Activated CD8-positive, alpha-beta T cell treated with anti-CD3 and anti-CD28 coated beads for 36 hours (primary cell): ENCODE measurements around the gene VSTM1. TPM values are rescaled to one million over a fixed set of nuclear protein-coding genes. Genes with fewer than 3 reads are reported as not detected.

Source experiments
- ATAC-seq: fragments of 200-7000 bp; cut with Tn5 transposase; one replicate; pipeline ENCODE4 v1.10.0; 2021; ENCODE audit warnings: mild to moderate bottlenecking, moderate library complexity
- CTCF ChIA-PET: fragments of 350-600 bp; sonication (Branson Sonifier 250); formaldehyde crosslinking; loops from one replicate; lab custom pipeline; 2021; ENCODE audit warnings: antibody characterized with exemption; lab: Charles Lee
- POLR2A ChIA-PET: fragments of 350-600 bp; sonication (Branson Sonifier 250); formaldehyde crosslinking; loops from one replicate; lab custom pipeline; 2021; ENCODE audit warnings: antibody characterized with exemption; lab: Charles Lee
- DNase-seq: peaks from one replicate; pipeline ENCODE4 v3.0.0-alpha.2; 2020
- H3K27ac Mint-ChIP-seq: one replicate; pipeline ENCODE4 v1.8.0; 2021; ENCODE audit warnings: mild to moderate bottlenecking, mixed read lengths
- H3K27me3 Mint-ChIP-seq: one replicate; pipeline ENCODE4 v1.8.0; 2021; ENCODE audit warnings: mixed read lengths
- H3K36me3 Mint-ChIP-seq: one replicate; pipeline ENCODE4 v1.8.0; 2021; ENCODE audit warnings: low read depth, mixed read lengths
- H3K4me1 Mint-ChIP-seq: one replicate; pipeline ENCODE4 v1.8.0; 2021; ENCODE audit warnings: low read depth, mixed read lengths
- H3K4me3 Mint-ChIP-seq: one replicate; pipeline ENCODE4 v1.8.0; 2021; ENCODE audit warnings: mild to moderate bottlenecking, moderate library complexity, mixed read lengths
- H3K9me3 Mint-ChIP-seq: one replicate; pipeline ENCODE4 v1.8.0; 2021; ENCODE audit warnings: mixed read lengths
- intact Hi-C: fragments of 100-400 bp; cut with micrococcal nuclease; formaldehyde crosslinking; loops from one replicate; pipeline ENCODE4 v1.10.0; 2022
- total RNA-seq, 2 experiments: library from RNA; stranded (reverse); gene quantifications; one replicate each; pipeline ENCODE4 v1.2.3, GENCODE V29; 2021
- TF ChIP-seq, protein P1 (sequence below): fragments of 200-600 bp; IDR thresholded peaks from one replicate; pipeline ENCODE4 v1.8.0; 2022; ENCODE audit warnings: antibody characterized with exemption, mild to moderate bottlenecking

Gene VSTM1, protein sequence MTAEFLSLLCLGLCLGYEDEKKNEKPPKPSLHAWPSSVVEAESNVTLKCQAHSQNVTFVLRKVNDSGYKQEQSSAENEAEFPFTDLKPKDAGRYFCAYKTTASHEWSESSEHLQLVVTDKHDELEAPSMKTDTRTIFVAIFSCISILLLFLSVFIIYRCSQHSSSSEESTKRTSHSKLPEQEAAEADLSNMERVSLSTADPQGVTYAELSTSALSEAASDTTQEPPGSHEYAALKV
- total RNA-seq: not detected

DNA sequence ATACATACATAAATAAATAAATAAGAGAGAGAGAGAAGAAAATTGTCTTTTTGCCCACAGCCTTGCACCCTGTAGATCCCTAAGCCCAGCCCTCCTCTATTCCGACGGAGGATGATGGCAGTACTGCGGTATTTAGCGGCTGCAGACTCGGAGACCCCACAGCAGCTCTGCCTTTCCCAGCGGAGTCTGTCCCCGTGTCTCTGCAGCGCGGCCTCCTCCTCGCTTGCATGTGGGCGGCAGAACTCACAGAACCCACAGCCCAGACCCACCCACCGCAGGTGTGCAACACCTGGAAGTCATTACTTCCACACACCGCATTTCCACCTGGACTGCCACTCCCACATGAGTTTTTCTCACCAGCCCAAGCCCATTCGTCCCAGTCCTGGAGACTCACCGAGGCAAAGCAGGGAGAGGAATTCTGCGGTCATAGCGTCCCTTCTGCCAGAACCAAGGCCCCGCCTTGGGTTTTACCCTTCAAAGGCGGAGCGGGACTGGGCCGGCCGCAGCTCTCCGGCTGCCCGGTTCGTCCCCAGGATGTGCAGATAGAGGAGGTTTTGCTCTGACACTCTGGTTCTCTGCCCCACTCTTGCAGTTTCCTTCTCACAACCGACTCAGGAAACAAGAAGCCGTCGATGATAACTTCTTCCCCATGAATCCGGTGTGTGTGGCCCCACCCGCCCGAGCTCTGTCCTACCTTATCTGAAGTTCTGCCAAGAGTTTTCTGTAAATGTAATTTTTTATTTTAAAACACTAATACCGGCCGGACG, at the start of gene VSTM1:
Gene VSTM1, minus strand, starts transcription at position 548 of the 767 bp plus-strand sequence. Its CDS starts 120 bp downstream, at position 428.
- H3K9me3 Mint-ChIP-seq: no peaks in the 10 kb centered on the region
- TF ChIP-seq, protein P1, sequence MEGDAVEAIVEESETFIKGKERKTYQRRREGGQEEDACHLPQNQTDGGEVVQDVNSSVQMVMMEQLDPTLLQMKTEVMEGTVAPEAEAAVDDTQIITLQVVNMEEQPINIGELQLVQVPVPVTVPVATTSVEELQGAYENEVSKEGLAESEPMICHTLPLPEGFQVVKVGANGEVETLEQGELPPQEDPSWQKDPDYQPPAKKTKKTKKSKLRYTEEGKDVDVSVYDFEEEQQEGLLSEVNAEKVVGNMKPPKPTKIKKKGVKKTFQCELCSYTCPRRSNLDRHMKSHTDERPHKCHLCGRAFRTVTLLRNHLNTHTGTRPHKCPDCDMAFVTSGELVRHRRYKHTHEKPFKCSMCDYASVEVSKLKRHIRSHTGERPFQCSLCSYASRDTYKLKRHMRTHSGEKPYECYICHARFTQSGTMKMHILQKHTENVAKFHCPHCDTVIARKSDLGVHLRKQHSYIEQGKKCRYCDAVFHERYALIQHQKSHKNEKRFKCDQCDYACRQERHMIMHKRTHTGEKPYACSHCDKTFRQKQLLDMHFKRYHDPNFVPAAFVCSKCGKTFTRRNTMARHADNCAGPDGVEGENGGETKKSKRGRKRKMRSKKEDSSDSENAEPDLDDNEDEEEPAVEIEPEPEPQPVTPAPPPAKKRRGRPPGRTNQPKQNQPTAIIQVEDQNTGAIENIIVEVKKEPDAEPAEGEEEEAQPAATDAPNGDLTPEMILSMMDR: no peak
- no peaks in the 10 kb centered on the region for H3K4me1 Mint-ChIP-seq
- CTCF ChIA-PET: no interaction called here
- DNase-seq (no peak), ATAC-seq (no peak)
- peaks cover 14% of the 10 kb centered on the region for H3K27me3 Mint-ChIP-seq
- H3K4me3 Mint-ChIP-seq: no peak within 1 kb of the TSS
- POLR2A ChIA-PET: no interaction called here
- intact Hi-C loops: no loop called here
- no peak within 1 kb of the TSS for H3K27ac Mint-ChIP-seq
- H3K36me3 Mint-ChIP-seq: no peaks in the 10 kb centered on the region

DNA sequence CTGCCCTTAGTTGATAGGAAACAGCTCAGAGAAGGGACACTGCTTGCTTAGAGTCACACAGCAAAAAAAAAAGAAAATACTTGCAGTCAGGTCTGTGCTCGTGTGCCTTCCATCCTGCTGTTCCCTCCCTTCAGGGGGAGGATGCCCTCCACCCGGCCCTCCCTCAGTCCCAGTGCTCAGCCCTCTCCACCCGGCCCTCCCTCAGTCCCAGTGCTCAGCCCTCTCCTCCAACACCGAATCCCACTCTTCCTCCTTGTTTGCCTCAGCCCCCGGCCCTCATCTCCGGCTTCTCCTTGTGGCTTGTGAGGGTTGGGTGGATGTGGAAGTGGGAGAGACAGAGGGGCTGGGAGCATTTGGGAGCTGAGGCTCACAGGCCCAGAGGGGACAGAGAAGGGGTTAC, 46.0 kb upstream of the VSTM1 start:
- Mint-ChIP-seq H3K27me3 (no peaks in the 10 kb centered on the region), H3K36me3 (peaks cover 45% of the 10 kb centered on the region), H3K9me3 (no peaks in the 10 kb centered on the region), H3K4me3 (no peak overlapping the region), H3K4me1 (peaks cover 19% of the 10 kb centered on the region), H3K27ac (no peak overlapping the region)
- DNase-seq: no peak
- intact Hi-C loops: no loop called here
- ATAC-seq: no peak
- CTCF ChIA-PET: no interaction called here
- TF ChIP-seq, protein P1: no peak
- POLR2A ChIA-PET: no interaction called here

DNA sequence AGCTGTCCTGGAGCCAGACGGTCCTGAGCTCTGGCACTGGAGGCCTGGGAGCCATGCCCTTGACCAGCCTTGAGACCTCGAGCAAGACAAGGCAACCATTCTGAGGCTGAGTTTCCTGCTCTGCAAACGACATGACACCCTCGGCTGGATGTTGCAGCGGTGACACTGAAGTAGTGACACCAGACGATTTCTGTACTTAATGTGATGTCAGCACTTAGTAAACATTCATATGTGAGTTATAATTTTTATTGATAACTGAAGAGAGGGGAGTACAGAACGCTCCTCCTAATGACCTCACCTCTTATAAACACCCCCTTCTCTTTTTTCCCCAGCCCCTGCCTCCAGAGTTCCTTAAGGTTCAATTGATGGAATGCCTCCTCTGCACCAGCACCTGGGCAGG, 44.8 kb upstream of the VSTM1 start:
- POLR2A ChIA-PET: no interaction called here
- Mint-ChIP-seq H3K4me3 (no peak overlapping the region), H3K4me1 (peaks cover 16% of the 10 kb centered on the region), H3K9me3 (no peaks in the 10 kb centered on the region), H3K27ac (no peak overlapping the region), H3K27me3 (no peaks in the 10 kb centered on the region), H3K36me3 (peaks cover 40% of the 10 kb centered on the region)
- CTCF ChIA-PET: no interaction called here
- TF ChIP-seq, protein P1: no peak
- intact Hi-C loops: no loop called here
- ATAC-seq (no peak), DNase-seq (no peak)

DNA sequence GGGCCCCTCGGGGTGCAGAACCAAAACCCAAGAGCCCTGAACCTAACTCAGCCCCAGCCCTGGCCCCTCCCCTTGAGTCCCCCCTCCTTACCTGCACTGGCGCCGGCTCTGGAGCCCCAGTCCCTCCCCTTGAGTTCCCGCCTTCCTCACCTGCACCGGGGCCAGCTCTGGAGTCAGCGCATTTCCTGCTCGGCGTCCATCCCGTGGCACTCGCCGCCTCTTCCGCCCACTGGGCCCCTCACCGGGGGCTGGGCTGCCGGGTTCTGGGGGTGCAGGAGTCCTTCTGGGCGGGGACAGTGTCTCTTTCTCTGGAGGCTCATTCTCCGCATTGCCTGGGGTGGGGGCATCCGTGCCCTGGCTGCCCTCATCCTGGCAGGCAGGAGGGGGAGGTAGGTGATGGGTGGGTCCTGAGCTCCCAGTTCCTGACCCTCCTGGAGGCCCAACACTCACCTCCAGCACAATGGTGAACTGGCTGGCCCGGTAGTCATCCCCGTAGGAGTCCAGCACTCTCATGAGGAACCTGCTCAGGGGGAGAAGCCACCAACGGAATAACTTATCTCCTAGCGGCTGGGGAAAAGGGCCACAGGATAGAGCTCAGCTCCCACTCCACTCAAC, 44.3 kb upstream of the VSTM1 start:
- no peak overlapping the region for H3K27ac Mint-ChIP-seq
- DNase-seq (no peak), ATAC-seq (no peak)
- no peaks in the 10 kb centered on the region for H3K9me3 Mint-ChIP-seq
- H3K4me3 Mint-ChIP-seq: no peak overlapping the region
- ChIA-PET CTCF (no interaction called here), POLR2A (no interaction called here)
- intact Hi-C loops: no loop called here
- peaks cover 17% of the 10 kb centered on the region for H3K4me1 Mint-ChIP-seq
- H3K36me3 Mint-ChIP-seq: peaks cover 35% of the 10 kb centered on the region
- TF ChIP-seq, protein P1: no peak
- H3K27me3 Mint-ChIP-seq: no peaks in the 10 kb centered on the region

DNA sequence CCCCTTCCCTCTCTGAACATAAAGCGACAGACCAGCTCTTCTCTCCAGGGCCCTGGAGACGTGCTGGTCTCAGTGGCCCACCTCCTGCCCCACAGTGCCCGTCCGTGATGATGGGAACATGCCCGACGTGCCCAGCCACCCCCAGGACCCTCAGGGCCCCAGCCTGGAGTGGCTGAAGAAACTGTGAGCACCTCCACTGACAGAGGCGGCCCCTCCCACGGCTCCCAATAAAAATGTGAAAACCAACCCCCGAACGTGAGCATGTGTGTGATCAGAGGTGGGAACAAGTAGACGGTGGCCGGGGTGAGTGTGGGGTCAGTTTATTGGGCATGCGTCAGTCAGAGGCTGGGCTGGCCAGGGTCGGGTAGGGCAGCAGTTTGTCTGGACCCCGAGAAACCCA, 43.0 kb upstream of the VSTM1 start:
- H3K4me1 Mint-ChIP-seq: peaks cover 21% of the 10 kb centered on the region
- DNase-seq: no peak
- ChIA-PET CTCF (no interaction called here), POLR2A (interaction anchor here (1.0 kb wide), 1 partner anchor 9 kb away, joined by 3 read pairs; the partner anchor contains the start of genes PRPF31 and TFPT)
- no peaks in the 10 kb centered on the region for H3K27me3 Mint-ChIP-seq
- H3K9me3 Mint-ChIP-seq: no peaks in the 10 kb centered on the region
- intact Hi-C loops: no loop called here
- TF ChIP-seq, protein P1: no peak
- no peak for ATAC-seq
- H3K36me3 Mint-ChIP-seq: peaks cover 37% of the 10 kb centered on the region
- H3K4me3 Mint-ChIP-seq: no peak overlapping the region
- H3K27ac Mint-ChIP-seq: no peak overlapping the region
